ENCODE data around the gene HDAC7. TPM values are rescaled to one million over a fixed set of nuclear protein-coding genes. Genes with fewer than 3 reads are reported as not detected.

Gene HDAC7
- total RNA-seq, 1 donor from 2014 or later, result 76.1 TPM

DNA sequence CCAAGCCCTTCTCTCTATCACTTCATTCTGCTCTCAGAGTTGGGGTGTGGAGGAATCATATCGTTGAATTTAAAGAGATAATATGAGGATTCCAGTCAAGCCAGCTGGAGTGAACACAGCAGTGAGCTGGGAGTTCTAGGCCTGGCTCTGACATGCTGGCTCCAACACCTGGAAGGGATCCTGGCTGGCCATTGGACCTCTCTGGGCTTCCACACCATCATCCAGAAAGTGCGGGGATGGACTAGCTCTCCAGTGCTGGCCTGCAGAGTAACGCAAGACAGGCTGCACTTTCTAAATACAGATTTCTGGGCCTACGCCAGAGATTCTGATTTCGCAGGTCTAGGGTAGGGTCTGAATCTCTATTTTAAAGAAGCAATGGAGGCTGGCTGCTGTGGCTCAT, 34.8 kb upstream of the HDAC7 start:
- TF ChIP-seq, protein P1, sequence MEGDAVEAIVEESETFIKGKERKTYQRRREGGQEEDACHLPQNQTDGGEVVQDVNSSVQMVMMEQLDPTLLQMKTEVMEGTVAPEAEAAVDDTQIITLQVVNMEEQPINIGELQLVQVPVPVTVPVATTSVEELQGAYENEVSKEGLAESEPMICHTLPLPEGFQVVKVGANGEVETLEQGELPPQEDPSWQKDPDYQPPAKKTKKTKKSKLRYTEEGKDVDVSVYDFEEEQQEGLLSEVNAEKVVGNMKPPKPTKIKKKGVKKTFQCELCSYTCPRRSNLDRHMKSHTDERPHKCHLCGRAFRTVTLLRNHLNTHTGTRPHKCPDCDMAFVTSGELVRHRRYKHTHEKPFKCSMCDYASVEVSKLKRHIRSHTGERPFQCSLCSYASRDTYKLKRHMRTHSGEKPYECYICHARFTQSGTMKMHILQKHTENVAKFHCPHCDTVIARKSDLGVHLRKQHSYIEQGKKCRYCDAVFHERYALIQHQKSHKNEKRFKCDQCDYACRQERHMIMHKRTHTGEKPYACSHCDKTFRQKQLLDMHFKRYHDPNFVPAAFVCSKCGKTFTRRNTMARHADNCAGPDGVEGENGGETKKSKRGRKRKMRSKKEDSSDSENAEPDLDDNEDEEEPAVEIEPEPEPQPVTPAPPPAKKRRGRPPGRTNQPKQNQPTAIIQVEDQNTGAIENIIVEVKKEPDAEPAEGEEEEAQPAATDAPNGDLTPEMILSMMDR (conservative IDR thresholded peaks at IDR 0.05), result no peak
- Mint-ChIP-seq H3K9me3 (no peaks in the 10 kb centered on the region), H3K27ac (no peak overlapping the region), H3K27me3 (peaks cover 6% of the 10 kb centered on the region), H3K4me1 (ENCODE audit: unreplicated experiment) (peaks cover 23% of the 10 kb centered on the region), H3K4me3 (no peak overlapping the region), H3K36me3 (no peaks in the 10 kb centered on the region)
- no peak for DNase-seq (ENCODE audit: extremely low spot score, unreplicated experiment)

DNA sequence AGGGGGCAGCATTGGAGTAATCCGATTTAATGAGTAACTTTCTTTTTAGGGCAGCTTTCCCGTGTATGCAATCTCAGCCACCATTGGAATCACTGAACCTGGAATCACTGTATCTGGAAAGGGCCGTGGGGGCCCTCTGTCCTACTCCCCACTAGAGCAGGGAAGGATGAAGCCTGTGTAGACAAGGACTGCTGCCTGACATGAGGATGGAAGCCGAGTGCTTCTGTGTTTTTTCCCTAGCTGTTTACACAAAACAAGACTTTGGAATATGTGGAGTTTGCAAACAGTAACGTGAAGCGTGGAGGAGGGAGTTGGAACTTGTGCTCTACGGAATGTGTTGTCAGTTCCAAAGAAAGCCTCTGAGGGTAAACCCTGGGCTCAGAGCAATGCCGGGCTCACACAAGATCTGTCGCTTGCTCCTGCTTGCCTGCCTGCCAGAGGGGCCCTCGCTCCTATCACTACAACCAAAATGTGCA, 32.4 kb upstream of the HDAC7 start:
- TF ChIP-seq, protein P1 (conservative IDR thresholded peaks at IDR 0.05), result no peak
- H3K36me3 Mint-ChIP-seq, result no peaks in the 10 kb centered on the region
- no peak for DNase-seq (ENCODE audit: extremely low spot score, unreplicated experiment)

DNA sequence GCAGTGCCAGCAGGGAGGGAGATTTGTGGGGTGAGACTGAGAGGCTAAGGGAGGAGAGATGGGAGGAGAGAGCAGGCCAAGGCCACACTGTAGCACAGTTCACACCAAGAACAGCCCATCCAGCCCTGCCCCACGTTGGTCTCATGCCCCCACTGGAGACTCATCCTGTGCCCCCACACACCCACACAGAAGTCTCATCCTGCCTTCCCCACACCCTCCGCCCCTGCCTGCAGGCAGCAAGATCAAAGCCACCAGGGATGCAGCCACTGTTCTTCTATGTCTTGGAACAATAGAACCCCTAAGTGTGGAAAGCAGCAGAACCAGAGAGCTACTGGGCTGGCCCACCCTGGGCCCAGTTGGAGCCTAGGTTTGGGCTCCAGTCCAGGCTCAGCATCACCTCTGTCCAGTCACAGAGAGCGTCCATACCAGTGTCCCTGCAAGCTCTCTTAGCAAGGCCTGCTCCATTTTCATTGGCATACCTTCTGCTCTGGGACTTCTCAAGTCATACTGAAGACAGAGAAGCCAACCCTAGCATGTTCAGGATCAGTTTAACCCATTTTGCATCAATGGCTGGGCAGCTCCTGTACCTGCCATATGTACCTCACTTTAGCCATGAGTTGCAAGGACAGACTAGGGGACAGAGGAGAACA, 31.7 kb upstream of the HDAC7 start:
- Mint-ChIP-seq H3K36me3 (no peaks in the 10 kb centered on the region), H3K27me3 (peaks cover 4% of the 10 kb centered on the region)

More for the DNA sequence above, 32.4 kb upstream of the HDAC7 start:
- no peaks in the 10 kb centered on the region for H3K9me3 Mint-ChIP-seq
- H3K27me3 Mint-ChIP-seq, result peaks cover 4% of the 10 kb centered on the region
- H3K27ac Mint-ChIP-seq, result no peak overlapping the region
- H3K4me1 Mint-ChIP-seq (ENCODE audit: unreplicated experiment), result peaks cover 29% of the 10 kb centered on the region
- no peak overlapping the region for H3K4me3 Mint-ChIP-seq

GRCh38 chr12:47850153-47851084, 30.7 kb upstream of the HDAC7 start:
- Mint-ChIP-seq H3K9me3 (no peaks in the 10 kb centered on the region), H3K4me3 (no peak overlapping the region), H3K4me1 (ENCODE audit: unreplicated experiment) (peaks cover 29% of the 10 kb centered on the region), H3K27ac (no peak overlapping the region), H3K36me3 (no peaks in the 10 kb centered on the region), H3K27me3 (peaks cover 4% of the 10 kb centered on the region)
- TF ChIP-seq, protein P1 (conservative IDR thresholded peaks at IDR 0.05), result no peak
- DNase-seq (ENCODE audit: extremely low spot score, unreplicated experiment), result no peak

More for the DNA sequence above, 31.7 kb upstream of the HDAC7 start:
- Mint-ChIP-seq H3K4me3 (no peak overlapping the region), H3K9me3 (no peaks in the 10 kb centered on the region), H3K4me1 (ENCODE audit: unreplicated experiment) (peaks cover 29% of the 10 kb centered on the region), H3K27ac (no peak overlapping the region)
- TF ChIP-seq, protein P1 (conservative IDR thresholded peaks at IDR 0.05), result no peak
- DNase-seq (ENCODE audit: extremely low spot score, unreplicated experiment), result no peak

GRCh38 chr12:47849261-47849660, 29.6 kb upstream of the HDAC7 start:
- H3K36me3 Mint-ChIP-seq, result no peaks in the 10 kb centered on the region
- H3K27me3 Mint-ChIP-seq, result peaks cover 4% of the 10 kb centered on the region
- peaks cover 29% of the 10 kb centered on the region for H3K4me1 Mint-ChIP-seq (ENCODE audit: unreplicated experiment)
- no peaks in the 10 kb centered on the region for H3K9me3 Mint-ChIP-seq
- H3K4me3 Mint-ChIP-seq, result no peak overlapping the region
- TF ChIP-seq, protein P1 (conservative IDR thresholded peaks at IDR 0.05), result no peak
- no peak for DNase-seq (ENCODE audit: extremely low spot score, unreplicated experiment)
- H3K27ac Mint-ChIP-seq, result no peak overlapping the region

Measured in type B pancreatic cell (in vitro differentiated cells).